Testis (tissue), 3 donors: ENCODE measurements around the gene ZMYM2. TPM values are rescaled to one million over a fixed set of nuclear protein-coding genes. Genes with fewer than 3 reads are reported as not detected.

Experiments used
- DNase-seq: peaks from one replicate; pipeline ENCODE4 v3.0.0-alpha.2; 2019
- H3K27ac ChIP-seq, 2 donors: fragments of 200-600 bp; sonication (generic); one replicate each; pipeline ENCODE4 v1.5.1; 2019
- H3K27me3 ChIP-seq: fragments of 200-600 bp; sonication (generic); one replicate; pipeline ENCODE4 v1.5.1; 2019
- H3K36me3 ChIP-seq: fragments of 200-600 bp; sonication (generic); one replicate; pipeline ENCODE4 v1.5.1; 2017; ENCODE audit warnings: low read depth; ENCODE audit errors: missing control alignments
- H3K4me1 ChIP-seq: fragments of 200-600 bp; sonication (generic); one replicate; pipeline ENCODE4 v1.5.1; 2019
- H3K4me3 ChIP-seq, 2 donors: fragments of 200-600 bp; sonication (generic); one replicate each; pipeline ENCODE4 v1.5.1; 2017 to 2019
- H3K9me3 ChIP-seq: fragments of 200-600 bp; sonication (generic); one replicate; pipeline ENCODE4 v1.5.1; 2017
- CTCF ChIP-seq, 3 experiments: fragments of 450-650 bp in 2 of 3; fragments of 200-600 bp in 1 of 3; sonication (generic) in 1 of 3; IDR thresholded peaks; one replicate each; pipeline ENCODE4 v1.5.1; 2016 to 2019; ENCODE audit warnings: antibody characterized with exemption in 3 of 3, mild to moderate bottlenecking in 2 of 3, moderate library complexity in 1 of 3
- POLR2A ChIP-seq: fragments of 450-650 bp; IDR thresholded peaks from one replicate; pipeline ENCODE4 v1.6.1; 2017; ENCODE audit warnings: antibody characterized with exemption, mild to moderate bottlenecking, moderate library complexity
- WGBS, 2 donors: methylation state at CpG; one replicate each; pipeline ENCODE4 v1.1.5; 2018; 5-methylcytosine and 5-hydroxymethylcytosine counted together
- intact Hi-C: fragments of 100-400 bp; cut with DNase I; formaldehyde crosslinking; loops from one replicate; pipeline ENCODE4 v1.15.1; 2023; ENCODE audit warnings: low total_unique reads
- polyA plus RNA-seq: library from polyadenylated mRNA; stranded (reverse); fragments of 350-450 nt; fragmentation: Illumina TruSeq; extraction: RNeasy Lipid Tissue Mini Kit (QIAGEN cat#74804); gene quantifications from one replicate; pipeline ENCODE4 v1.2.3, GENCODE V29; 2014; ENCODE audit warnings: low read depth, low replicate concordance; ENCODE audit not compliant: insufficient read depth
- total RNA-seq, 2 donors: library from RNA; depleted of rRNA; stranded (reverse); fragments of >200 nt; gene quantifications; one replicate each; pipeline ENCODE4 v1.2.3, GENCODE V29; 2016

ZMYM2 gene
- total and polyA plus RNA-seq, 3 donors from 2014 or later = 110 to 177 (median 162) TPM

GRCh38 chr13:20043207-20043925 lies 84.8 kb downstream of the ZMYM2 start:
- no peaks in the 10 kb centered on the region for H3K9me3 ChIP-seq
- 85 to 86% methylated on average over 5 to 11 of the region's 11 CpGs for WGBS, 2 donors
- H3K4me3 ChIP-seq = no peak overlapping the region
- H3K27me3 ChIP-seq = no peaks in the 10 kb centered on the region
- H3K27ac ChIP-seq = no peak overlapping the region
- intact Hi-C loops = no loop called here
- no peak for TF ChIP-seq POLR2A
- no peak for TF ChIP-seq CTCF (IDR thresholded peaks at IDR 0.05)
- no peak for DNase-seq
- H3K36me3 ChIP-seq = no peaks in the 10 kb centered on the region
- H3K4me1 ChIP-seq = no peaks in the 10 kb centered on the region

GRCh38 chr13:20044086-20044485 lies 85.6 kb downstream of the ZMYM2 start:
- Histone ChIP-seq H3K27me3 (no peaks in the 10 kb centered on the region), H3K36me3 (no peaks in the 10 kb centered on the region), H3K4me1 (no peaks in the 10 kb centered on the region), H3K27ac (no peak overlapping the region), H3K9me3 (no peaks in the 10 kb centered on the region), H3K4me3 (no peak overlapping the region)
- intact Hi-C loops = no loop called here
- 69 to 82% methylated on average over 1 of the region's 1 CpG for WGBS, 2 donors
- TF ChIP-seq POLR2A (no peak), CTCF (IDR thresholded peaks at IDR 0.05) (no peak)
- DNase-seq = no peak

GRCh38 chr13:20045950-20046548 lies 87.5 kb downstream of the ZMYM2 start:
- no peaks in the 10 kb centered on the region for H3K4me1 ChIP-seq
- H3K27ac ChIP-seq = no peak overlapping the region
- H3K4me3 ChIP-seq = no peak overlapping the region
- H3K27me3 ChIP-seq = no peaks in the 10 kb centered on the region
- no peak for DNase-seq
- no peaks in the 10 kb centered on the region for H3K9me3 ChIP-seq
- intact Hi-C loops = no loop called here
- 96% methylated on average over 2 of the region's 2 CpGs for WGBS, 2 donors
- no peaks in the 10 kb centered on the region for H3K36me3 ChIP-seq
- TF ChIP-seq CTCF (IDR thresholded peaks at IDR 0.05) (no peak), POLR2A (no peak)

GRCh38 chr13:20049558-20050473 lies 91.3 kb downstream of the ZMYM2 start:
- no peak for TF ChIP-seq POLR2A
- TF ChIP-seq CTCF (IDR thresholded peaks at IDR 0.05) = no peak
- 81 to 85% methylated on average over 5 of the region's 5 CpGs for WGBS, 2 donors
- no peak overlapping the region for H3K27ac ChIP-seq

More at GRCh38 chr13:20049558-20050473, 91.3 kb downstream of the ZMYM2 start:
- Histone ChIP-seq H3K4me1 (no peaks in the 10 kb centered on the region), H3K36me3 (no peaks in the 10 kb centered on the region), H3K9me3 (no peaks in the 10 kb centered on the region), H3K4me3 (no peak overlapping the region), H3K27me3 (no peaks in the 10 kb centered on the region)
- intact Hi-C loops = no loop called here
- DNase-seq = no peak
